HepG2 (cell line): Measurements from ENCODE around the gene ADCY9. TPM values are rescaled to one million over a fixed set of nuclear protein-coding genes. Genes with fewer than 3 reads are reported as not detected.

Experiments
- ATAC-seq: fragments of 200-7000 bp; cut with Tn5 transposase; 3 replicates; pipeline ENCODE4 v1.9.1; 2020; ENCODE audit warnings: mild to moderate bottlenecking, moderate library complexity
- BruUV-seq: library from RNA; stranded (reverse); fragments of 400-500 nt; replicated peaks from 2 replicates; lab custom pipeline; 2021; lab: Mats Ljungman, UMichigan
- CTCF ChIA-PET: fragments of 300-600 bp; formaldehyde crosslinking; extraction: SDS; loops from one replicate; lab custom pipeline; 2021; ENCODE audit warnings: low total read pairs, inconsistent platforms, low intra/inter-chr PET ratio; lab: Yijun Ruan, JAX
- POLR2A ChIA-PET: fragments of 350-600 bp; sonication (Branson Sonifier 250); formaldehyde crosslinking; loops from one replicate; lab custom pipeline; 2020; ENCODE audit warnings: antibody characterized with exemption, inconsistent platforms; lab: Yijun Ruan, JAX
- DNase-seq: peaks from one replicate; pipeline ENCODE4 v3.0.0-alpha.2; 2015; ENCODE audit warnings: low spot score
- FAIRE-seq: peaks from 3 replicates; lab custom pipeline; 2011; peaks lifted over from hg19 to GRCh38; lab: Jason Lieb, UNC
- H2AFZ ChIP-seq: one replicate; pipeline ENCODE4 v1.6.1; 2011; ENCODE audit warnings: low read length, inconsistent platforms
- H3K27ac ChIP-seq: fragments of 300-600 bp; 3 replicates; pipeline ENCODE4 v1.8.0; 2011; ENCODE audit warnings: mixed run types, mild to moderate bottlenecking, mixed read lengths, low read length, inconsistent platforms; ENCODE audit not compliant: insufficient read depth; ENCODE audit errors: extremely low read length
- H3K27me3 ChIP-seq, 2 experiments: fragments of 200-600 bp in 1 of 2; 2 replicates in 1 of 2; 3 replicates in 1 of 2; pipeline versions ENCODE4 v1.6.0 to v1.8.0; 2011; ENCODE audit warnings: low read length in 2 of 2, mild to moderate bottlenecking in 2 of 2, moderate library complexity in 2 of 2, inconsistent platforms in 1 of 2; ENCODE audit not compliant: insufficient read depth in 2 of 2, control insufficient read depth in 1 of 2
- H3K36me3 ChIP-seq, 2 experiments: fragments of 200-600 bp in 1 of 2; replicated peaks in 1 of 2; 2 replicates in 1 of 2; 3 replicates in 1 of 2; pipeline versions ENCODE4 v1.5.1 to v1.8.0; 2011; ENCODE audit warnings: low read length in 2 of 2, inconsistent platforms in 1 of 2; ENCODE audit not compliant: insufficient read depth in 2 of 2, control insufficient read depth in 1 of 2
- H3K4me1 ChIP-seq: 2 replicates; pipeline ENCODE4 v1.5.1; 2012; ENCODE audit warnings: low read length, inconsistent platforms; ENCODE audit not compliant: insufficient read depth
- H3K4me2 ChIP-seq: 2 replicates; pipeline ENCODE4 v1.6.0; 2011; ENCODE audit warnings: low read depth, low read length, inconsistent platforms
- H3K4me3 ChIP-seq, 3 experiments: fragments of 200-600 bp in 1 of 3; sonication (generic), shearing (Covaris generic) in 1 of 3; replicated peaks in 1 of 3; 2 replicates each; pipeline ENCODE4 v1.5.1; 2011 to 2016; ENCODE audit warnings: low read length in 3 of 3, inconsistent platforms in 2 of 3, low read depth in 2 of 3, mild to moderate bottlenecking in 2 of 3, control low read depth in 1 of 3, mixed read lengths in 1 of 3; ENCODE audit not compliant: insufficient read depth in 1 of 3
- H3K79me2 ChIP-seq: one replicate; pipeline ENCODE4 v1.6.1; 2011; ENCODE audit warnings: low read length, inconsistent platforms; ENCODE audit not compliant: insufficient read depth
- H3K9ac ChIP-seq: 2 replicates; pipeline ENCODE4 v1.6.0; 2011; ENCODE audit warnings: mild to moderate bottlenecking, low read depth, low read length, inconsistent platforms; ENCODE audit not compliant: insufficient read depth
- H3K9me3 ChIP-seq: 2 replicates; pipeline ENCODE4 v1.5.1; 2012; ENCODE audit warnings: mild to moderate bottlenecking, low read length
- H4K20me1 ChIP-seq: 2 replicates; pipeline ENCODE4 v1.6.0; 2011; ENCODE audit warnings: inconsistent platforms, mild to moderate bottlenecking, low read length, moderate library complexity; ENCODE audit not compliant: insufficient read depth
- AGO2 ChIP-seq: fragments of 200-400 bp; formaldehyde crosslinking; optimal IDR thresholded peaks from 2 replicates; pipeline ENCODE3; 2017; ENCODE audit warnings: mild to moderate bottlenecking, low read depth, low read length, moderate library complexity
- ATF7-NPFF ChIP-seq: sonication (generic); formaldehyde crosslinking; IDR thresholded peaks from 2 replicates; pipeline ENCODE4 v1.8.1; 2023; ENCODE audit warnings: mild to moderate bottlenecking, low read depth, missing genetic modification reagents, moderate library complexity
- ETV6 ChIP-seq: sonication (generic); formaldehyde crosslinking; conservative IDR thresholded peaks from 2 replicates; pipeline ENCODE4 v1.4.0; 2020; ENCODE audit warnings: missing genetic modification reagents
- HNF1B ChIP-seq: sonication (generic); formaldehyde crosslinking; IDR thresholded peaks from 2 replicates; pipeline ENCODE4 v1.5.1; 2020; ENCODE audit warnings: mild to moderate bottlenecking, moderate library complexity, missing genetic modification reagents
- HNF4A ChIP-seq: sonication (generic); formaldehyde crosslinking; IDR thresholded peaks from 2 replicates; pipeline ENCODE4 v1.4.0; 2020; ENCODE audit warnings: missing genetic modification reagents
- MAFF ChIP-seq: IDR thresholded peaks from 2 replicates; pipeline ENCODE4 v1.6.1; 2011; ENCODE audit warnings: low read depth, low read length, improper control_type of control experiment
- MAFK ChIP-seq, 2 experiments: IDR thresholded peaks in 1 of 2; conservative IDR thresholded peaks in 1 of 2; 2 replicates each; pipeline ENCODE4 v1.6.1; 2011; ENCODE audit warnings: improper control_type of control experiment in 2 of 2, low read length in 2 of 2
- PHB2 ChIP-seq: fragments of 450-650 bp; IDR thresholded peaks from 2 replicates; pipeline ENCODE4 v1.6.1; 2018; ENCODE audit not compliant: partially characterized antibody
- SIN3B ChIP-seq: fragments of 150-350 bp; IDR thresholded peaks from 2 replicates; pipeline ENCODE4 v1.6.1; 2014; ENCODE audit warnings: low read length
- SMAD1 ChIP-seq: sonication (generic); formaldehyde crosslinking; IDR thresholded peaks from 2 replicates; pipeline ENCODE4 v1.4.0; 2020; ENCODE audit warnings: missing genetic modification reagents, low read depth, mild to moderate bottlenecking, borderline replicate concordance
- SP4 ChIP-seq: sonication (generic); formaldehyde crosslinking; IDR thresholded peaks from 2 replicates; pipeline ENCODE4 v1.8.1; 2023; ENCODE audit warnings: mild to moderate bottlenecking, missing genetic modification reagents
- TCF7 ChIP-seq: sonication (generic); IDR thresholded peaks from 2 replicates; pipeline ENCODE4 v1.6.1; 2016; ENCODE audit warnings: antibody characterized with exemption, low read depth
- XBP1 ChIP-seq: sonication (generic); formaldehyde crosslinking; IDR thresholded peaks from 2 replicates; pipeline ENCODE4 v1.5.0; 2020; ENCODE audit warnings: missing genetic modification reagents
- ZKSCAN5 ChIP-seq: sonication (generic); formaldehyde crosslinking; IDR thresholded peaks from 2 replicates; pipeline ENCODE4 v1.5.1; 2020; ENCODE audit warnings: mild to moderate bottlenecking, missing genetic modification reagents
- ZNF30 ChIP-seq: sonication (generic); formaldehyde crosslinking; IDR thresholded peaks from 2 replicates; pipeline ENCODE4 v1.5.0; 2020; ENCODE audit warnings: mild to moderate bottlenecking, missing genetic modification reagents
- ZNF616 ChIP-seq: sonication (generic); formaldehyde crosslinking; IDR thresholded peaks from 2 replicates; pipeline ENCODE4 v1.5.0; 2020; ENCODE audit warnings: low read depth, mild to moderate bottlenecking, missing genetic modification reagents
- WGBS: methylation state at CpG from one replicate; pipeline ENCODE4 v1.1.6; 2017; ENCODE audit warnings: low lambda C conversion rate; 5-methylcytosine and 5-hydroxymethylcytosine counted together
- in situ Hi-C: cut with HindIII; loops from 2 replicates; pipeline ENCODE4 v1.10.0; 2017; ENCODE audit warnings: low pct_unique_long_range_greater_than_20kb; ENCODE audit not compliant: extremely low pct_ligation_motif_present
- intact Hi-C: fragments of 100-400 bp; cut with micrococcal nuclease; formaldehyde crosslinking; loops from one replicate; pipeline ENCODE4 v1.10.0; 2022; ENCODE audit not compliant: unreplicated experiment
- polyA plus RNA-seq, 8 experiments: library from polyadenylated mRNA; depleted of rRNA in 3 of 8; stranded (reverse) in 7 of 8; unstranded in 1 of 8; fragments of >200 nt; fragmentation: Illumina TruSeq in 4 of 8; extraction: Trizol in 4 of 8; gene quantifications; 2 replicates each; pipeline versions ENCODE4 v1.2.1 to v1.2.3, GENCODE V29; 2011 to 2016; ENCODE audit warnings: low read depth in 4 of 8, missing spikeins in 1 of 8, mixed read lengths in 1 of 8; ENCODE audit not compliant: insufficient read depth in 1 of 8
- total RNA-seq, 5 experiments: library from RNA; depleted of rRNA; stranded (reverse); fragments of >200 nt; fragmentation: Illumina TruSeq; extraction: Trizol; gene quantifications; 2 replicates each; pipeline ENCODE4 v1.2.3, GENCODE V29; 2016; ENCODE audit warnings: low read depth in 1 of 5
- TF ChIP-seq, protein P1 (sequence below): sonication (generic); formaldehyde crosslinking; conservative IDR thresholded peaks from 2 replicates; pipeline ENCODE4 v1.5.0; 2020; ENCODE audit warnings: missing genetic modification reagents
- TF ChIP-seq, protein P2 (sequence below): sonication (generic); formaldehyde crosslinking; IDR thresholded peaks from 2 replicates; pipeline ENCODE4 v1.5.1; 2020; ENCODE audit warnings: missing genetic modification reagents, mild to moderate bottlenecking, borderline replicate concordance

Gene ADCY9
- total and polyA plus RNA-seq, 2 of the 13 experiments (the other 11 are each of a cell fraction or from before 2014, with no cell fraction given), result 11.2 to 13.9 TPM

- no peak overlapping the region for H2AFZ ChIP-seq
- POLR2A ChIA-PET, result interaction anchor here (0.9 kb wide), 1 partner anchor 17 kb away, joined by 5 read pairs; no protein-coding TSS in a partner anchor
- H4K20me1 ChIP-seq, result no peaks in the 10 kb centered on the region
- no peak for TF ChIP-seq AGO2
- no peak for TF ChIP-seq ZKSCAN5 (CRISPR knock-in tag)
- TF ChIP-seq ZNF30 (CRISPR knock-in tag), result no peak
- TF ChIP-seq ETV6 (CRISPR knock-in tag), result no peak
- TF ChIP-seq SMAD1 (CRISPR knock-in tag), result no peak
- TF ChIP-seq MAFK (conservative IDR thresholded peaks at IDR 0.05 in 1 of 2, IDR thresholded peaks at IDR 0.05 in 1 of 2; ENCODE audit: low read length in 2 of 2), result peak in 1 of 2 experiments; percentile 72; a peak in 2 of 4 replicates
- TF ChIP-seq SP4 (CRISPR knock-in tag), result no peak
- TF ChIP-seq SIN3B, result no peak
- TF ChIP-seq HNF4A (CRISPR knock-in tag), result no peak
- TF ChIP-seq, protein P1, sequence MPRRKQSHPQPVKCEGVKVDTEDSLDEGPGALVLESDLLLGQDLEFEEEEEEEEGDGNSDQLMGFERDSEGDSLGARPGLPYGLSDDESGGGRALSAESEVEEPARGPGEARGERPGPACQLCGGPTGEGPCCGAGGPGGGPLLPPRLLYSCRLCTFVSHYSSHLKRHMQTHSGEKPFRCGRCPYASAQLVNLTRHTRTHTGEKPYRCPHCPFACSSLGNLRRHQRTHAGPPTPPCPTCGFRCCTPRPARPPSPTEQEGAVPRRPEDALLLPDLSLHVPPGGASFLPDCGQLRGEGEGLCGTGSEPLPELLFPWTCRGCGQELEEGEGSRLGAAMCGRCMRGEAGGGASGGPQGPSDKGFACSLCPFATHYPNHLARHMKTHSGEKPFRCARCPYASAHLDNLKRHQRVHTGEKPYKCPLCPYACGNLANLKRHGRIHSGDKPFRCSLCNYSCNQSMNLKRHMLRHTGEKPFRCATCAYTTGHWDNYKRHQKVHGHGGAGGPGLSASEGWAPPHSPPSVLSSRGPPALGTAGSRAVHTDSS (CRISPR knock-in tag), result no peak
- no peak for TF ChIP-seq HNF1B (CRISPR knock-in tag)
- TF ChIP-seq PHB2, result no peak
- no peak for TF ChIP-seq XBP1 (CRISPR knock-in tag)
- TF ChIP-seq MAFF, result peak; percentile 52; the same call in 1 of the 2 replicates
- TF ChIP-seq ATF7-NPFF (CRISPR knock-in tag), result no peak
- no peak for TF ChIP-seq TCF7
- no peak for TF ChIP-seq ZNF616
- TF ChIP-seq, protein P2, sequence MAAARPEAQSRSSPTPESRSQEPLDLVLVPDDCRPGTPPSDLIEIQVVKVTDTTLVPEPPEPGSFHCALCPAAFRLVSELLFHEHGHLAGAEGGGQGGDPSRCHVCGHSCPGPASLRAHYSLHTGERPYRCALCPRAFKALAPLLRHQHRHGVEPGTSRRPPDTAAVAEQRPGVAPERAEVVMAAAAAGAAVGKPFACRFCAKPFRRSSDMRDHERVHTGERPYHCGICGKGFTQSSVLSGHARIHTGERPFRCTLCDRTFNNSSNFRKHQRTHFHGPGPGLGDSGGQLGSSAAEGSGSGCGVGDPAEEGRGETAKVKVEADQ (CRISPR knock-in tag), result no peak
- TF ChIP-seq, all 625 proteins: peak for 2
- H3K36me3 ChIP-seq, result peaks cover 0 to 2% of the 10 kb centered on the region in 2 experiments; a peak in 2 of 5 replicates
- CTCF ChIA-PET, result no interaction called here
- BruUV-seq, result no TSS peak
- peaks cover 36% of the 10 kb centered on the region for H3K4me1 ChIP-seq
- intact Hi-C loops (no loop called here), in situ Hi-C loops (no loop called here)
- FAIRE-seq, result no peak
- H3K4me2 ChIP-seq, result no peak overlapping the region
- H3K27me3 ChIP-seq, result no peaks in the 10 kb centered on the region
- no peaks in the 10 kb centered on the region for H3K9me3 ChIP-seq
- no peak for ATAC-seq
- no peak for DNase-seq
- H3K4me3 ChIP-seq, result no peak overlapping the region
- H3K79me2 ChIP-seq, result peaks cover 57% of the 10 kb centered on the region
- H3K27ac ChIP-seq, result no peak overlapping the region
- H3K9ac ChIP-seq, result no peak overlapping the region
- 93% methylated on average over 5 of the region's 5 CpGs for WGBS
Measured at GRCh38 chr16:4092547-4093265, 23.5 kb downstream of the ADCY9 start.
